Neural crest cell (in vitro differentiated cells): ENCODE data around the gene MIPOL1. TPM values are rescaled to one million over a fixed set of nuclear protein-coding genes. Genes with fewer than 3 reads are reported as not detected.
"Not testable (repeated sequence)": the region's sequence is repeated elsewhere in the genome, so short reads cannot be mapped to it uniquely, and the experiment has no call there.

Experiments
- DNase-seq: peaks from one replicate; pipeline ENCODE4 v3.0.0; 2021; ENCODE audit warnings: low read depth, mixed read lengths, low spot score
- H3K27ac Mint-ChIP-seq: one replicate; pipeline ENCODE4 v1.8.0; 2021; ENCODE audit warnings: mild to moderate bottlenecking, mixed read lengths; ENCODE audit not compliant: unreplicated experiment
- H3K27me3 Mint-ChIP-seq: 2 replicates; pipeline ENCODE4 v1.8.0; 2021; ENCODE audit warnings: low read depth, mild to moderate bottlenecking, mixed read lengths
- H3K36me3 Mint-ChIP-seq: 2 replicates; pipeline ENCODE4 v1.8.0; 2021; ENCODE audit warnings: low read depth, mild to moderate bottlenecking, mixed read lengths
- H3K4me1 Mint-ChIP-seq: 2 replicates; pipeline ENCODE4 v1.8.0; 2021; ENCODE audit warnings: mixed read lengths
- H3K4me3 Mint-ChIP-seq: one replicate; pipeline ENCODE4 v1.8.0; 2021; ENCODE audit warnings: mild to moderate bottlenecking, mixed read lengths
- H3K9me3 Mint-ChIP-seq: 2 replicates; pipeline ENCODE4 v1.8.0; 2021; ENCODE audit warnings: mixed read lengths
- CTCF ChIP-seq: fragments of 200-600 bp; sonication (generic); conservative IDR thresholded peaks from 2 replicates; pipeline ENCODE4 v1.5.0; 2021; ENCODE audit warnings: antibody characterized with exemption, mild to moderate bottlenecking
- total RNA-seq: library from RNA; stranded (reverse); gene quantifications from 2 replicates; pipeline ENCODE4 v1.2.1, GENCODE V29; 2021

The MIPOL1 gene
- total RNA-seq, 1 donor from 2014 or later = 16.6 TPM

DNA sequence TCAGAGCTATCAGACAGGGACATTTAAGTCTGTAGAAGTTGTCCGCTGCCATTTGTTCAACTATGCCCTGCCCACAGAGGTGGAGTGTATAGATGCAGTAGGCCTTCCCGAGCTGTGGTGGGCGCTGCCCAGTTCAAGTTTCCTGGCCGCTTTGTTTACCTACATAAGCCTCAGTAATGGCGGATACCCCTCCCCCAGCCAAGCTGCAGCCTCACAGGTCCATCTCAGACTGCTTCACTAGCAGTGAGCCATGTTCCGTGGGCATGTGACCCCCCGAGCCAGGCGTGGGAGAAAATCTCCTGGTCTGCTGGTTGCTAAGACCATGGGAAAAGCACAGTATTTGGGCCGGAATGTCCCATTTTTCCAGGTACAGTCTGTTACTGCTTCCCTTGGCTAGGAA, 165.9 kb downstream of the MIPOL1 start:
- Mint-ChIP-seq H3K36me3 (peaks cover 56% of the 10 kb centered on the region), H3K27me3 (no peaks in the 10 kb centered on the region), H3K9me3 (peaks cover 28% of the 10 kb centered on the region), H3K4me3 (no peak overlapping the region), H3K4me1 (peaks cover 4% of the 10 kb centered on the region), H3K27ac (no peak overlapping the region)
- DNase-seq = no peak
- TF ChIP-seq CTCF = no peak

DNA sequence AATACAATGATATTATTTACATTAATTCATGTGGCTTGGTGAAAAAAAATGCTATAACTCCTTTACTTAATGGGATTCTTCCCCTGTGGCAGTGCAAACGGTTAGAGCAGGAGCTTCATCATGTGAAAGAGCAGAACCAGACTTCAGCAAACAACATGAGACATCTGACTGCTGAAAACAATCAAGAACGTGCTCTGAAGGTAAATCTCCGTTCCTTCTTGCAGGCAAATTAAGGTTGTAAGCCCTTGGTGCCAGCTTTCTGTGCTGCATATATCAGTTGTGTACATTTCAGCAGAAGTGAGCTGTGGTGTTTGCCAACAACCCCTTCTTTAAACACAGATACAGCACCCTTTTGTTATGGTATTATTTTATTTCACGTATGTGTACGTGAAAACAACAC, 171.7 kb downstream of the MIPOL1 start:
- Mint-ChIP-seq H3K27me3 (no peaks in the 10 kb centered on the region), H3K4me3 (no peak overlapping the region), H3K4me1 (no peaks in the 10 kb centered on the region), H3K36me3 (peaks cover 25% of the 10 kb centered on the region), H3K9me3 (peaks cover 12% of the 10 kb centered on the region), H3K27ac (no peak overlapping the region)
- DNase-seq = no peak
- no peak for TF ChIP-seq CTCF

GRCh38 chr14:37375566-37375965, 177.8 kb downstream of the MIPOL1 start:
- H3K27ac Mint-ChIP-seq = no peak overlapping the region
- TF ChIP-seq CTCF = no peak
- peaks cover 8% of the 10 kb centered on the region for H3K36me3 Mint-ChIP-seq
- no peak for DNase-seq
- H3K9me3 Mint-ChIP-seq = peaks cover 4% of the 10 kb centered on the region
- no peak overlapping the region for H3K4me3 Mint-ChIP-seq
- no peaks in the 10 kb centered on the region for H3K4me1 Mint-ChIP-seq
- H3K27me3 Mint-ChIP-seq = no peaks in the 10 kb centered on the region

GRCh38 chr14:37376944-37377609, 179.3 kb downstream of the MIPOL1 start:
- no peak overlapping the region for H3K27ac Mint-ChIP-seq
- no peaks in the 10 kb centered on the region for H3K27me3 Mint-ChIP-seq
- no peak for DNase-seq
- TF ChIP-seq CTCF = no peak
- H3K4me1 Mint-ChIP-seq = no peaks in the 10 kb centered on the region
- peaks cover 4% of the 10 kb centered on the region for H3K9me3 Mint-ChIP-seq
- no peak overlapping the region for H3K4me3 Mint-ChIP-seq
- H3K36me3 Mint-ChIP-seq = peaks cover 11% of the 10 kb centered on the region

DNA sequence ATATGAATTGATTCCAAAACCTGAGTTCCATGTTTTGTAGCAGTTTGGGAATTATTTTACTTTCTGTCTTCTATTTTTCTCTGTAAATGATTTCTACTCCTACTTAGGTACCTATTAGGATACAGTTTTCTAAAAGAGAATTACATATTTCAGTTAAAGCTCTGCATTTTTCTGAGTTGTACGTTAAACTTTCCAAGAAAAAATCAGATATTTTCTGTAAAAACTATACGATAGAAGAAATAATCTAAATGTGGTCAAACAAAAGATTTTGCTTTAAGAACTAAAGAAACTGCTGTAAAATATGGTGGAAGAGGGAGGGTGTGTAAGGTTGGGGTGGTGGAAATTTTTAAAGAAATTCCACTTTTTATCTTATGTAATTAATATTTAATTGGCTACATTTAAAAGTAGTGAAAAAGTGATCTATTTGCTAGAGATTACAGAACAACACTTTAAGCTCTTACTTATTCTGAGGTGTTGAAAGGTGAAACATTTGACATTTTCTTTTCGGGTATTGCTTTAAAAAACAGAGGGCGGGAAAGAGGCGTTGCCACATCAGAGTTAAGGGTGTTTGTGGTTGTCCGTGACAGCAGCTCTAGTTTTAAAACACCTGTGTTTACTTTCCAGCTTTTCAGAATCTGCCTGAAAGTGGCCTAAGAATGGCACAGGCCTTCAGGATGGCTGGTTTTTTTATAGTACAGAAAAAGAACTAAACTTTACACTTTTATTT, 187.3 kb downstream of the MIPOL1 start:
- no peak overlapping the region for H3K27ac Mint-ChIP-seq
- peaks cover 5% of the 10 kb centered on the region for H3K36me3 Mint-ChIP-seq
- H3K4me1 Mint-ChIP-seq = no peaks in the 10 kb centered on the region
- peaks cover 3% of the 10 kb centered on the region for H3K9me3 Mint-ChIP-seq
- H3K27me3 Mint-ChIP-seq = no peaks in the 10 kb centered on the region
- no peak for DNase-seq
- no peak for TF ChIP-seq CTCF
- no peak overlapping the region for H3K4me3 Mint-ChIP-seq

- not testable (repeated sequence) for H3K27ac Mint-ChIP-seq, H3K4me3 Mint-ChIP-seq, H3K4me1 Mint-ChIP-seq, H3K27me3 Mint-ChIP-seq, DNase-seq
- H3K36me3 Mint-ChIP-seq = peaks cover 33% of the 10 kb centered on the region
- H3K9me3 Mint-ChIP-seq = peaks cover 16% of the 10 kb centered on the region
Observed at GRCh38 chr14:37397157-37397940, 199.6 kb downstream of the MIPOL1 start.
